Measurements from ENCODE around the gene PTBP3.

DNA sequence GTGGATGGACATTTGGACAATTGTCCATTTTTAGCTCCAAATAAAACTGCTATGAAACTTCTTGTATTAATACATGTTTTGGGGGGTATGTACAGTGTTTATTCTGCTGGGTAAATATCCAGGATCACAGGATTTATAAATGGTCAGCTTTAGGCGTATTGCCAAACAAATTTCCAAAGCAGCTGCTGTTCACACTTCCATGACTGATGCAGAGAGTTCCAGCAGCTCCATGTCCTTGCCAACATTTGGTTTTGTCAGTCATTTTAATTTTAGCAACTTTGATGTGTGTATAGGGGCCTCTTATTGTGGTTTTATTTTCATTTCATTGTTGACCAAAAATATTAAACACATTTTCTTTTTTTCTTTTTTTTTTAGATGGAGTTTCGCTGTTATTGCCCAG, 148.5 kb downstream of the PTBP3 start:
- TF ChIP-seq, protein P1, sequence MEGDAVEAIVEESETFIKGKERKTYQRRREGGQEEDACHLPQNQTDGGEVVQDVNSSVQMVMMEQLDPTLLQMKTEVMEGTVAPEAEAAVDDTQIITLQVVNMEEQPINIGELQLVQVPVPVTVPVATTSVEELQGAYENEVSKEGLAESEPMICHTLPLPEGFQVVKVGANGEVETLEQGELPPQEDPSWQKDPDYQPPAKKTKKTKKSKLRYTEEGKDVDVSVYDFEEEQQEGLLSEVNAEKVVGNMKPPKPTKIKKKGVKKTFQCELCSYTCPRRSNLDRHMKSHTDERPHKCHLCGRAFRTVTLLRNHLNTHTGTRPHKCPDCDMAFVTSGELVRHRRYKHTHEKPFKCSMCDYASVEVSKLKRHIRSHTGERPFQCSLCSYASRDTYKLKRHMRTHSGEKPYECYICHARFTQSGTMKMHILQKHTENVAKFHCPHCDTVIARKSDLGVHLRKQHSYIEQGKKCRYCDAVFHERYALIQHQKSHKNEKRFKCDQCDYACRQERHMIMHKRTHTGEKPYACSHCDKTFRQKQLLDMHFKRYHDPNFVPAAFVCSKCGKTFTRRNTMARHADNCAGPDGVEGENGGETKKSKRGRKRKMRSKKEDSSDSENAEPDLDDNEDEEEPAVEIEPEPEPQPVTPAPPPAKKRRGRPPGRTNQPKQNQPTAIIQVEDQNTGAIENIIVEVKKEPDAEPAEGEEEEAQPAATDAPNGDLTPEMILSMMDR (IDR thresholded peaks at IDR 0.05; ENCODE audit: low read depth, low read length): no peak
- TF ChIP-seq POLR2A (IDR thresholded peaks at IDR 0.05; ENCODE audit: extremely low read depth, insufficient read length): no peak
- TF ChIP-seq, protein P2, sequence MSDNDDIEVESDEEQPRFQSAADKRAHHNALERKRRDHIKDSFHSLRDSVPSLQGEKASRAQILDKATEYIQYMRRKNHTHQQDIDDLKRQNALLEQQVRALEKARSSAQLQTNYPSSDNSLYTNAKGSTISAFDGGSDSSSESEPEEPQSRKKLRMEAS (IDR thresholded peaks at IDR 0.05; ENCODE audit: low read depth, low read length): no peak
- TF ChIP-seq MYC (IDR thresholded peaks at IDR 0.05; ENCODE audit: low read depth, low read length): no peak

Measured in NB4 (cell line).